OCI-LY7 (cell line): ENCODE results near the gene CBLL2. TPM values are rescaled to one million over a fixed set of nuclear protein-coding genes. Genes with fewer than 3 reads are reported as not detected.

Source experiments
- BruUV-seq: library from RNA; stranded (reverse); fragments of 400-500 nt; replicated peaks from 2 replicates; lab custom pipeline; 2021; lab: Mats Ljungman, UMichigan
- CTCF ChIA-PET: fragments of 300-600 bp; sonication (Branson Sonifier 250); formaldehyde crosslinking; loops from one replicate; lab custom pipeline; 2022; ENCODE audit warnings: antibody characterized with exemption; ENCODE audit not compliant: unreplicated experiment; lab: Charles Lee
- POLR2A ChIA-PET: fragments of 300-600 bp; sonication (Branson Sonifier 250); formaldehyde crosslinking; loops from one replicate; lab custom pipeline; 2022; ENCODE audit warnings: antibody characterized with exemption; lab: Charles Lee
- DNase-seq: peaks from one replicate; pipeline ENCODE4 v3.0.0-alpha.2; 2015; ENCODE audit warnings: low spot score
- H2AFZ ChIP-seq: fragments of 200-600 bp; sonication (generic), shearing (Covaris generic); 2 replicates; pipeline ENCODE4 v1.6.1; 2014; ENCODE audit warnings: mild to moderate bottlenecking, antibody characterized with exemption, low read length, moderate library complexity
- H3K27ac ChIP-seq: fragments of 200-600 bp; sonication (generic); 2 replicates; pipeline ENCODE4 v1.5.1; 2014; ENCODE audit warnings: mixed run types, low read depth, mild to moderate bottlenecking, moderate library complexity, low read length, inconsistent platforms; ENCODE audit not compliant: poor library complexity, severe bottlenecking
- H3K36me3 ChIP-seq: fragments of 200-600 bp; sonication (generic); 2 replicates; pipeline ENCODE4 v1.6.1; 2014; ENCODE audit warnings: mild to moderate bottlenecking, antibody characterized with exemption, low read length, moderate library complexity, mixed read lengths; ENCODE audit not compliant: insufficient read depth
- H3K4me1 ChIP-seq: fragments of 200-600 bp; sonication (generic); 2 replicates; pipeline ENCODE4 v1.5.1; 2014; ENCODE audit warnings: mild to moderate bottlenecking, low read length; ENCODE audit not compliant: insufficient read depth, poor library complexity, severe bottlenecking
- H3K4me2 ChIP-seq: fragments of 200-600 bp; sonication (generic); 2 replicates; pipeline ENCODE4 v1.6.1; 2014; ENCODE audit warnings: mild to moderate bottlenecking, low read length
- H3K4me3 ChIP-seq: fragments of 200-600 bp; sonication (generic); 2 replicates; pipeline ENCODE4 v1.5.1; 2014; ENCODE audit warnings: mild to moderate bottlenecking, low read depth, low read length; ENCODE audit not compliant: poor library complexity, severe bottlenecking
- H3K79me2 ChIP-seq: fragments of 200-600 bp; sonication (generic); 2 replicates; pipeline ENCODE4 v1.6.1; 2016; ENCODE audit warnings: low read depth, mild to moderate bottlenecking, low read length, moderate library complexity, mixed read lengths; ENCODE audit not compliant: insufficient read depth
- H3K9me2 ChIP-seq: fragments of 200-600 bp; sonication (generic); 2 replicates; pipeline ENCODE4 v1.6.1; 2016; ENCODE audit warnings: mild to moderate bottlenecking, low read length, mixed read lengths; ENCODE audit not compliant: insufficient read depth
- H3K9me3 ChIP-seq: fragments of 200-600 bp; sonication (generic); 2 replicates; pipeline ENCODE4 v1.6.1; 2014; ENCODE audit warnings: mild to moderate bottlenecking, mixed run types, low read length, mixed read lengths
- H4K20me1 ChIP-seq: fragments of 200-600 bp; sonication (generic); 2 replicates; pipeline ENCODE4 v1.6.1; 2014; ENCODE audit warnings: mild to moderate bottlenecking, antibody characterized with exemption, low read length, moderate library complexity, mixed read lengths; ENCODE audit not compliant: insufficient read depth
- CTCF ChIP-seq: fragments of 200-600 bp; sonication (generic); conservative IDR thresholded peaks from 2 replicates; pipeline ENCODE4 v1.5.1; 2014; ENCODE audit warnings: mild to moderate bottlenecking, antibody characterized with exemption, low read length, moderate library complexity, mixed read lengths
- EZH2phosphoT487 ChIP-seq: fragments of 200-600 bp; sonication (generic); IDR thresholded peaks from 2 replicates; pipeline ENCODE4 v1.6.1; 2018; ENCODE audit warnings: low read depth, borderline replicate concordance, mild to moderate bottlenecking, mixed run types, antibody characterized with exemption, low read length, moderate library complexity, mixed read lengths
- intact Hi-C: fragments of 100-400 bp; cut with micrococcal nuclease; formaldehyde crosslinking; loops from one replicate; pipeline ENCODE4 v1.10.0; 2022; ENCODE audit not compliant: unreplicated experiment
- total RNA-seq, 2 experiments: library from RNA; depleted of rRNA in 1 of 2; stranded (reverse); fragments of >200 nt in 1 of 2; shearing (Covaris generic) in 1 of 2; gene quantifications; 2 replicates each; pipeline ENCODE4 v1.2.3, GENCODE V29; 2014 to 2022

CBLL2 gene
- total RNA-seq, 2 experiments from 2014 or later: not detected

- H3K4me3 ChIP-seq: no peak overlapping the region
- H3K79me2 ChIP-seq: no peaks in the 10 kb centered on the region
- no TSS peak for BruUV-seq
- intact Hi-C loops: no loop called here
- H2AFZ ChIP-seq: no peak overlapping the region
- ChIA-PET POLR2A (no interaction called here), CTCF (no interaction called here)
- H3K27ac ChIP-seq: no peak overlapping the region
- no peaks in the 10 kb centered on the region for H4K20me1 ChIP-seq
- TF ChIP-seq CTCF (no peak), EZH2phosphoT487 (no peak)
- H3K4me1 ChIP-seq: no peaks in the 10 kb centered on the region
- no peak overlapping the region for H3K4me2 ChIP-seq
- H3K36me3 ChIP-seq: no peaks in the 10 kb centered on the region
- no peaks in the 10 kb centered on the region for H3K9me3 ChIP-seq
- no peak for DNase-seq
- no peaks in the 10 kb centered on the region for H3K9me2 ChIP-seq
These were observed 24.2 kb downstream of the CBLL2 start for GRCh38 chrX:22296871-22297270.

GRCh38 chrX:22300130-22300529, 27.4 kb downstream of the CBLL2 start:
- no peaks in the 10 kb centered on the region for H3K79me2 ChIP-seq
- POLR2A ChIA-PET: no interaction called here
- no peak overlapping the region for H3K4me3 ChIP-seq
- no peaks in the 10 kb centered on the region for H3K36me3 ChIP-seq
- no peaks in the 10 kb centered on the region for H4K20me1 ChIP-seq
- H3K9me3 ChIP-seq: no peaks in the 10 kb centered on the region
- CTCF ChIA-PET: no interaction called here
- no peak for DNase-seq
- BruUV-seq: no TSS peak
- H3K9me2 ChIP-seq: no peaks in the 10 kb centered on the region
- no peak overlapping the region for H3K27ac ChIP-seq
- no peak overlapping the region for H3K4me2 ChIP-seq
- no peaks in the 10 kb centered on the region for H3K4me1 ChIP-seq
- no peak overlapping the region for H2AFZ ChIP-seq
- intact Hi-C loops: no loop called here
- TF ChIP-seq CTCF (no peak), EZH2phosphoT487 (no peak)

GRCh38 chrX:22310779-22311178, 38.1 kb downstream of the CBLL2 start:
- TF ChIP-seq CTCF: no peak
- no peak for TF ChIP-seq EZH2phosphoT487
- no TSS peak for BruUV-seq
- POLR2A ChIA-PET: no interaction called here
- Histone ChIP-seq H3K79me2 (no peaks in the 10 kb centered on the region), H3K4me3 (no peak overlapping the region), H3K4me1 (no peaks in the 10 kb centered on the region), H4K20me1 (no peaks in the 10 kb centered on the region), H3K27ac (no peak overlapping the region), H2AFZ (no peak overlapping the region), H3K9me3 (no peaks in the 10 kb centered on the region), H3K9me2 (no peaks in the 10 kb centered on the region), H3K4me2 (no peak overlapping the region), H3K36me3 (no peaks in the 10 kb centered on the region)
- intact Hi-C loops: no loop called here
- DNase-seq: no peak
- CTCF ChIA-PET: no interaction called here
